ENCODE data around the gene ZBED1.
"Not testable (repeated sequence)": the region's sequence is repeated elsewhere in the genome, so short reads cannot be mapped to it uniquely, and the experiment has no call there.

ZBED1 gene

DNA sequence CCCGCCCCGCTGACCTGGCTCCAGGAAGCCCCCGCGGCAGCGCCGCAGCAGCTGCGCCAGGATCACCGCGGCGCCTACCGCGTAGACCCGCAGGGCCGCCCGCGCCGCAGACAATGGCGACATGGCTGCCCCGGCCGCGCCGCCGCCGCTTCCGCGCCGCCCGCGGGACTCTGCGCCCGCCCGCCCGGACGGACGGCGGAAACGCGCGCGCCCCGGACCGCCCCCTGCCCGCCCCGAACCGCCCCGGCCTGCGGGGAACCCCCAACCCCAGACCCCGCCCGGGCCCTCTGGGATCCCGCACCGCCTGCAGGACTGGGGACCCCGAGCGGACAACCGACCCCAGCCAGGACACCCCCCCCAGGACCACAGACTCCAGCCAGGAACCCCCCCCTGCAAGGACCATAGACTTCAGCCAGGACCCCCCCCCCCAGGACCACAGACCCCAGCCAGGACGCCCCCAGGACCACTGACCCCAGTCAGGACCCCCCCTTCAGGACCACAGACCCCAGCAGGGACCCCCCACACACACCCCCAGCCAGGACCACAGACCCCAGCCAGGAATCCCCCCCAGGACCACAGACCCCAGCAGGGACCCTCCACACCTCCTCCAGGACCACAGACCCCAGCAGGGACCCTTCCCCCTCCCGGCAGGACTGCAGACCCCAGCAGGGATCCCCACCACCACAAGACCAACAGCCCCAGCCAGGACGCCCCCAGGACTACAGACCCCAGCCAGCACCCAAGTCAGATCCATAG is at the start of gene ZBED1, which contains the start of gene DHRSX:
Gene ZBED1 (minus strand): TSS at position 174 of the 756 bp plus-strand sequence. CDS start 10,257 bp downstream, outside the sequence.
Gene DHRSX (minus strand): TSS at position 174 of the 756 bp plus-strand sequence. CDS start 51 bp downstream, at position 123.
- DNase-seq, result peak; percentile 70

DNA sequence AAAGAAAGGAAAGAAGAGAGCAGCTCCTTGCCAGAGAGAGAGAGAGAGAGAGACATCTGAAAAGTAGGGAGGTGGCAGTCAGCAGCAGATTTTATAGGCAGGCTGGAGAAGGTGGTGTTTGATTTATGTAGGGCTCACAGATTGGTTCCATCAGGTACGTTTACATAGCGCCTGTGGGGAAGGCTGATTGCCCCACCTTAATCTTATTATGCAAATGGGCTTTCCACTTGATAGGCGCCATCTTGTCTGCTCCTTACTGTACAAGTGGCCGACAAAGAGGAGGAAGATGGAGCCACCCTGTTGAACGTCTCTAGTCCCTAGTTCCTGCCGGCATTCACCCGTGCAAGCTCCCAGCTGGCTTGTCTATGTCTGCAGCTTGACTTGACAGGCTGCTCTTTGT is 49.1 kb upstream of the ZBED1 start:
- DNase-seq, result no peak

DNA sequence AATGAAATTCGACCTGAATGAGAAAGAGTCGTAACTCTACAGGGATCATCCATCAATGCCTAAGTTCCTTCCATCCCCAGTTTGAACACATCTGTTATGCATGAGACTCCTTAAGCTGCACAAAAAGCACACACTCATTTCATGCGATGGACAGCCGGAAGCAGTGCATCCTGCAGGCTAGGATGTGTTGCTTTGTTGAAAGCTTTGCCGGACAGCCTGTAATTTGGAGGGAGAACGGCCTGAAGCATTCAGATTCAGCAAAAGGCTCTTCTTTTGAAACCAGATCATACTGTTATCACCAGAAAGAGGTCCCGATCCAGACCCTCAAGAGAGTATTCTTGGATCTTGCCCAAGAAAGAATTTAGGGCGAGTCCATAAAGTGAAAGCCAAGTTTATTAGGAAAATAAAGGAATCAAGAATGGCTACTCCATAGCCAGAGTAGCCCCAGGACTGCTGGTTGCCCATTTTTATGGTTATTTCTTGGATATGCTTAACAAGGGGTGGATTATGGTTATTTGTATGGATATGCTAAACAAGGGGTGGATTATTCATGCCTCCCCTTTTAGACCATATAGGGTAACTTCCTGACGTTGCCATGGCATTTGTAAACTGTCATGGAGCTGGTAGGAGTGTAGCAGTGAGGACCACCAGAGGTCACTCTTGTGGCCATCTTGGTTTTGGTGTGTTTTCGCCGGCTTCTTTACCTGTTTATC is 48.1 kb upstream of the ZBED1 start:
- no peak for DNase-seq

DNA sequence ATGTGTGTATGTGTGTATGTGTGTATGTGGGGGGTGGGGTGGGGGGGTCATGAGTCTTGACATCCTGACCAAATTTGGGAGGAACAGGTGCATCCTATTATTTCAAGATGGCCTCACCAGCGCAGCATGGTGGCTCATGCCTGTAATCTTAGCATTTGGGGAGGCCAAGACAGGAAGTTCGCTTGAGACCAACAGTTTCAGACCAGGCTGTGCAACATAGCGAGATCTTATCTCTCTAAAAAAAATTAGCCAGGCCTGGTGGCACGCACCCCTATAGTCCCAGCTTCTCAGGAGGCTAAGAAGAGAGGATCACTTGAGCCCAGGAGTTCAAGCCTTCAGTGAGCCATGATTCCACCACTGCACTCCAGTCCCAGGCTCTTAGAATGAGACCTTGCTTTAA is 47.0 kb upstream of the ZBED1 start:
- DNase-seq, result no peak

DNA sequence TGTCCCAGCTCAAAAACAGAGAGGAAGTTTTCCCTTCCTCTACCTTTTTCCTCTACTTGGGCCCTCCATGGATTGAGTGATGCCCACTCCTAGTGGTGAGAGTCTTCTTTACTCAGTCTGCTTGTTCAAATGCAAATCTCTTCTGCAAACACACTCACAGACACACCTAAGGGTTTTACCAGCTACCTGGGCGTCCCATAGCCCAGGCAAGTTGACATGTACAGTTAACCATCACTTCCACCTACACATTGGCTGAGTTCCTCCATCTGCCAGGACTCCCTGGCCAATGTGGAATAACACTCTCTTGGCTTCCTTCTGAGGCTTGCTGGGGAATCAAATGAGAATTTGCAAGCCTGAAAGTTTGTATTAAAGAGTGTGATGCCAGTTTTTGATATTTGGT is 45.7 kb upstream of the ZBED1 start:
- no peak for DNase-seq

DNA sequence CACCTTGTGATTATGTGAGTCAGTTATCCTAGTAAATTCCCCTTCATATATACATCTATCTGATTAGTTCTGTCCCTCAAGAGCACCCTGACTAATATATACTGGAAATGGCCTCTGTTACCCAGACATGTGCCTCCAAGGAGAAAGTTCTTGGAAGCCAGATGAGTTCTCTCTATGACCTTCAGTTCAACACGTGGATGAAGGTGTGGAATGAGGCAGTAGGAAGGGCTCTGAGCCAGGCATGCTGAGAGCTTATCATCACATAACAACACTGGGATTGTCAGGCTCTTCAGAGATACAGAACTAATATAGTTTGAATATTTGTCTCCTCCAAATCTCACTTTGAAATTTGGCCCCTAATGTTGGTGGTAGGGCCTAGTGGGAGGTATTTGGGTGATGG is 44.4 kb upstream of the ZBED1 start:
- DNase-seq, result no peak

DNA sequence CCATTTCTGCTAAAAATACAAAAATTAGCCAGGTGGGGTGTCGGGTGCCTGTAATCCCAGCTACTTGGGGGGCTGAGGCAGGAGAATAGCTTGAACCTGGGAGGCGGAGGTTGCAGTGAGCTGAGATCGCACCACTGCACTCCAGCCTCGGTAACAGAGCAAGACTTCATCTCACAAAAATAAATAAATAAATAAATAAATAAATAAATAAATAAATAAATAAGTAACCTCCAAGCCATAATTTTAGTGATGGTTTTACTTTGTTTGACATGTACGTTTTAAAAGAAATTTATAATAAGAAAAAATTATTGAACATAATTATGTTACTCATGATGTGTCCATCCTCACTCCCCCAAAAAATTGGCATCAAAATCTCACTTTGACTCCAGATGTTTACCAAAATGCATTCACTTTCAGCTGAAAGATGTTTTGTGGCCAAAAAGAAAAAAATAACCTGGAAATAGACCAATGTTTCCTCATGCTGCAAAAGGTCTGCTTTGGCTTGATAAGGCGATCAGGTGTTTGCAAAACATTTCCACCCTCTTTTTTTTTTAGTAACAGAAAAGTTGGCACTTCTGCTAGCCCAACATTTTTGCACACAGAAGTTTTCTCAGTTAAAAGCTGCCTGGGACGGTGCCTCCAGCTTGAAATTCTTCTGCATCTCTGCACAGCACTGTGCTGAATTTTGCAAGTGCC is 42.2 kb upstream of the ZBED1 start:
- DNase-seq, result no peak

DNA sequence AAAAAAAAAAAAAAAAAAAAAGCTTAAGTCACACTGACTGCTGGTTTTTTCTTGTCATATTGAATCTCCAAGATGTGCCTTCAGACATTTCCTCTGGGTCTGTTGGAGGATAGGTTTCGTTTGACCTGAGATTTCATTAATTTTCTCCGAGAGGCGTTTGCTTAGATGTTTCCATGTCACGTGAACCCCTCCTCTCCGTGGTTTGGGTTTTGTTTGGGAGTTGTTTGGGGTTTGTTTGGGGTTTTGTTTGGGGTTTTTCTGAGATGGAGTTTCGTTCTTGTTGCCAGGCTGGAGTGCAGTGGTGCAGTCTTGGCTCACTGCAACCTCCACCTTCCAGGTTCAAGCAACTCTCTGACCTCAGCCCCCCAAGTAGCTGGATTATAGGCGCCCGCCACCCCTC is 40.8 kb upstream of the ZBED1 start:
- DNase-seq, result no peak

DNA sequence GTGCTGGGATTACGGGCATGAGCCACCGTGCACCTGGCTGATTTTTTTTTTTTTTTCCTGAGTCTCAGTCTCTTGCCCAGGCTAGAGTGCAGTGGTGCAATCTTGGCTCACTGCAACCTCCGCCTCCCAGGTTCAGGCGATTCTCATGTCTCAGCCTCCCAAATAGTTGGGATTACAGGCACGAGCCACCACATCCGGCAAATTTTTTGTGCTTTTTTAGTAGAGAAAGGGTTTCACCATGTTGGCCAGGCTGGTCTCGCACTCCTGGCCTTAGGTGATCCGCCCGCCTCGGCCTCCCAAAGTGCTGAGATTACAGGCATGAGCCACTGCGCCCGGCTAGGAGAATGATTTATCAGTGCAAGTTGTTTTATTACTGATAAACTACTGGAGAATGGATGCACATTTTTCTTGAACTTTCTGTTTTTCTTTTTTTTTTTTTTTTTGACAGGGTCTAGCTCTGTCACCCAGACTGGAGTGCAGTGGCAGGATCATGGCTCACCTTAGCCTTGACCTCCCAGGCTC is 39.7 kb upstream of the ZBED1 start:
- DNase-seq, result no peak

DNA sequence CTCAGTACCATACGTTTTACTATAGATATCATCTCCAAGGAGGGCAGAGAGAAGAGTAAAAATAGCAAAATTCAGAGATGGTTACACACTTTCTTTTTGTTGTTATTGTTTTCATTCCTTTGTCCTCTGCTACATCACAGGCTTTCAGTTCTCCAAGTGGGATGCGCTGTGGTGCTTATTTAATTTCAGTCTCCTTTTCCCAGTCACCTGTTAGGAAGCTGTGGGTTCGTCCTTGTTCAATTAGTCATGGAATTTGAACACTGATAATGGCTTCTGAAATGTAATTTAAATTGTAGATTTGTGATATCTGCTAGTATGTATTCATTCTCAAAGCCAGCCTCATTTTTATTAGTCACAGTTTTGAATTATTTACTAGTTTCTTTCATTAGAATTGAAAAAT is 38.8 kb upstream of the ZBED1 start:
- DNase-seq, result no peak

DNA sequence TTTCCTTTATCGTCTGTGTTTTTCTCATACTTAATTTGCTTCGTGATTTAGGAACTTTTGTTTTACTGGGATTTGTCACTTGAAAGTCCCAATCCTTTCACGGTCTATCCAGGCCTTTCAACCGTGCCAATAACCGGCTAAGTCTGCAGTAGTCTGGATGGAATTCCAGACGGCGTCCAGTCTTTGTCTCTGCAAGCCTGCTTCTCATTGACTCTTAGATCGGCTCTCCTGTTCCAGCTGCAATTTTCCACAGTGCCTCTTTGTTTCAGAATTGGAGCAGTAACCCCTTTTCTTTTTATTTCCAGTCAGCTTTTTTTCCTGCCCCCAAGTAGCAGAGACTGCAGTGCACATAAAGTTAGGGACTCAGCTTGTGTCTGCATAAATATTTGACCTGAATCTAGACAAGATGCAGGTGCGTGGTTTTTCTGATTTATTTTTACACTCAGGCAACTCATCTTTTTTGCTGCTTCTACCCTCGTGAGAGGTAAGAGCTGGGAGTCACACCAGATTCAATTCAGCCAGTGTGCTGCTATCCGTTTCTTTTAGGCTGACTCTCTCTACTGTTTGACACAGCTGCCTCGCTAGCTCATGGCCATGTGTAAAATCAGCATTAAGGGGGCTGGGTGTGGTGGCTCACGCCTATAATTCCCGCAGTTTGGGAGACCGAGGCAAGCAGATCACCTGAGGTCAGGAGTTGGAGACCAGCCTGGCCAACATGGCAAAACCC is 37.4 kb upstream of the ZBED1 start:
- DNase-seq, result no peak

DNA sequence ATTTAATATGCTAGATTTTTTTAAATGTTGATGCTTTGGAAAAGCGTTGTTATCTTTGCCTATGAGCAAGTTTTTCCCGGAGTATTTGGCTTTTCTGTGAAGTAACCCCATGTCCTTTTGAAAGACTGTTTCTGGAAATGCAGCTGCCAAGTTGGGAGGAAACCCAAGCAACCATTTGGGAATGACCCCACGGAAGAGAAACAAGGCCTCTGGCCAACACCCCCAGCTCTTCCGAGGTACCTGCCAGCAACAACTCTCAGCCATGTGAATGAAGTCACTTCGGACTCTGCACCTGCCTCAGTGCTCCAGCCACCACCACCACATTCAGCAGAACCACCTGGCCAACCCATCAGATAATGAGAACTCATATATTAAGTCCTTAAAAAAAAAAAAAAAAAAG is 36.2 kb upstream of the ZBED1 start:
- DNase-seq, result no peak

DNA sequence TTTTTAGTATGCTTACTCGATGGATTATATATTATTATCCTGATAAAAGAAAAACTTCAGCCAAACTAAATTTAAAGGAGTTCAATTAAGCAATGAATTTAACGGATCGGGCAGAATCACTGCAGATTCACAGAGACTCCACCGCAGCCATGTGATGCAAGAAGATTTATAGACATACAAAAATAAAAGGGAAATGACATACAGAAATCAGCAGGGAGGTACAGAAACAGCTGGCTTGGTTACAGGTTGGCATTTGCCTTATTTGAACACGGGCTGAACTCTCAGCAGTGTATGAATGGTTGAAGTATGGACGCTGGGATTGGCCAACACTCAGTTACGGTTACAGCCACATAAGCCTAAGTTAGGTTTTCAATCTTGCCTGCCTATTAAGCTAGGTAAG is 35.4 kb upstream of the ZBED1 start:
- no peak for DNase-seq

DNA sequence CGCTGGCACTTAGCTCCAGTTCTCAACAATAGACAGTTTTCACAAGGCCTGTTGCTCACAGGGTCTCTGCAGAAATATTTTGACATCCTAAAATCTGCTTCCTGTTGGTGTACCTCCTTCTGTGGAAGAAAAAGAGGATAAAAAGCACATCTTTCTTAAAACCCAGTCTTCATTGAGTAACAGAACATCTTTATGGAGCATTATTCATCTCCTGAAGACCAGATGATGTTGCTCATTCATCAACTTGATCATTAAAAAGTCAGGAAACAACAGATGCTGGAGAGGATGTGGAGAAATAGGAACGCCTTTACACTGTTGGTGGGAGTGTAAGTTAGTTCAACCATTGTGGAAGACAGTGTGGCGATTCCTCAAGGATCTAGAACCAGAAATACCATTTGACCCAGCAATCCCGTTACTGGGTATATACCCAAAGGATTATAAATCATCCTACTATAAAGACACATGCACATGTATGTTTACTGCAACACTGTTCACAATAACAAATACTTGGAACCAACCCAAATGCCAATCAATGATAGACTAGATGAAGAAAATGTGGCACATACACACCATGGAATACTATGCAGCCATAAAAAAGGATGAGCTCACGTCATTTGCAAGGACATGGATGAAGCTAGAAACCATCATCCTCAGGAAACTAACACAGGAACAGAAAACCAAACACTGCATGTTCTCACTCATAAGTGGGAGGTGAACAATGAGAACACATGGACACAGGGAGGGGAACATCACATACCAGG is 33.7 kb upstream of the ZBED1 start:
- not testable (repeated sequence) for DNase-seq

DNA sequence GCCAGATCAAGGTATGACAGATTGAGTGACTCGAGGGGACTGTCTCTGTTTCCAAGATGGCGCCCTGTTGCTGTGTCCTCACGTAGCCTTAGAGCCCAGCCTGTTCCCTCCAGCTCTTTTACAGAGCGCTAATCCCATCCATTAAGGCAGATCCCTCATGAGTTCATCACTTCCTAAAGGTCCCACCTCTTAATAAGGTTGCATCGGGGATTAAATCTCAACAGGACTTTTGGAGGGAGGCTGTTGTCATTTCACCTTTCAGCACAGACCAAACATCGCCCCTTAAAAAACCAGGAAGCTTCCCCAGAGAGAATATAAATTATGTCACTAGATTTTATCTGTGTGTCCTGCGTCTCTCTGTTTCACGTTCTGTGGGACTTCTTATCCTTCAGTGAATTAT is 32.6 kb upstream of the ZBED1 start:
- DNase-seq, result no peak

DNA sequence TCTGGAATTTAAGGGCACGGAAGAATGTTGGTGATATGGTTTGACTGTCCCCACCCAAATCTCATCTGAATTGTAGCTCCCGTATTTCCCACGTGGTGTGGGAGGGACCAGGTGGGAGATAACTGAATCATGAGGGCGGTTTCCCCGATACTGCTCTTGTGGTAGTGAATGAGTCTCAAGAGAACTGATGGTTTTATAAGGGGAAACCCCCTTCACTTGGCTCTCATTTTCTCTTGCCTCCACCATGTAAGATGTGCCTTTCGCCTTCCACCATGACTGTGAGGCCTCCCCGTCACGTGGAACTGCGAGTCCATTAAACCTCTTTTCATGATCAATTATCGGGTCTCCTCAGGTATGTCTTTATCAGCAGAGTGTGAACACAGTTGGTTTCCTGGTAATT is 25.6 kb upstream of the ZBED1 start:
- DNase-seq, result no peak

DNA sequence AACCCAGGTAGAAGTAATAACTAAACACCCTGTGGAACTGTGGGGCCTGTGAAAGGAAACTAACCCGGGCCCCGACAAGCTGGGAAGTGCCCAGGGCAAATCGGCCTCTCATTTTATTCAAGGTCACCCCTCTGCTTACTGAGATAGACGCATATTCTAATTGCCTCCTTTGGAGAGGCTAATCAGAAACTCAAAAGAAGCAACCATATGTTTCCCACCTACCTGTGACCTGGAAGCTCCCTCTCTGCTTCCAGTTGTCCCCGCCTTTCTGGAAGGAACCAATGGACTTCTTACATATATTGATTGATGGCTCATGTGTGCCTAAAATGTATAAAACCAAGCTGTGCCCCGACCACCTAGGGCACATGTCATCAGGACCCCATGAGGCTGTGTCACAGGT is 23.1 kb upstream of the ZBED1 start:
- DNase-seq, result no peak

DNA sequence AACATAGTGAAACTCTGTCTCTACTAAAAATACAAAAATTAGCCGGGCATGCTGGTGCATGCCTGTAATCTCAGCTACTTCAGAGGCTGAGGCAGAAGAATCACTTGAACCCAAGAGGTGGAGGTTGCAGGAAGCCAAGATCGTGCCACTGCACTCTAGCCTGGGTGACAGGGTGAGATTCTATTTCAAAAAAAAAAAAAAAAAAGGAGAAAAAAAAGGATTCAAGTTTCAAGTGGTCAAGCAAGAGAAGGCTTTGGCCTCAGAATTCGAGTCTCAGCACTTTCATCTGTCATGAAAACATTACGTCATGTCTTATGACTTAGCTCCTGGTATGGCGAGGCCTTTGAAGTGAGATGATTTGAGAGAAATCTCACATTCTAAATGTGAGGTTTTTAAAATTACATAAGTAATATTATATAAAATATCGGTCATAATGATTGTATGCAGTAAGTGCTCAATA is 21.2 kb upstream of the ZBED1 start:
- no peak for DNase-seq

DNA sequence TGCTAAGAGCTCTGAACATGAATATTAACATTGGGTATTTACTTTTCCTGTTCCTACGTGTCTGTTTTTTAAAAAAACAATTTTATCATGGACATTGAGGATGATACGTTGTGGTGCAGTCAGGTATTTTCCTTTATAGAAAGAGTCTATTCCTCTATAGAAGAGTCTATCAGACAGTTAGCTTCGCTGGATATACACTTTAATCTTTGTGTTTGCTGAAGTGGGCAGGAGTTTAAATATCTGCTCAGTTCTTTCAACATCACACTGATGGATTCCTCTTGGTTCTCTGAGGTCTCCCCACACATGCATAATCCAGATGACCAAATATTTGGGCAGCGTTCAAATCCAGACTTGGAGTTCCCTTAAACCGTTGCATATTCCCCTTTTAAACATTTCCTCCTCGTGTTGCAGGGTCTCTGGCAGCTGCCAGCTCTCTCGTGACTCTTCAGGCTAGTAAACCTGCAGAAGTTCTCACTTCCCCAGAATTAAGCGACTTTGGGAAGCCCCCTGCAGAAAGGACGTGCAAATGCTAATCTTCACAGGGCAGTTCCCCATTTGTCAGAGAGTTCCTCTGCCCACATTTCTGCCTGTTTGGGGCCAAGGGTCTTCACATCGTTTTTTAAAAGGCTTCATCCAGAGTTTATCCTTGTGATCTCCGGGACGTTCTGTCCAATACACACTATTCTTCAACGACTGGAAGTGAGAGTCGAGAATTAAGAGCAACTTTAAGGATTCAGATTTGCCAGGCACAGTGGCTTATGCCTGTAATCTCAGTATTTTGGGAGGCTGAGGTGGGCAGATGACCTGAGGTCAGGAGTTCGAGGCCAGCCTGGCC is 20.5 kb upstream of the ZBED1 start:
- no peak for DNase-seq

DNA sequence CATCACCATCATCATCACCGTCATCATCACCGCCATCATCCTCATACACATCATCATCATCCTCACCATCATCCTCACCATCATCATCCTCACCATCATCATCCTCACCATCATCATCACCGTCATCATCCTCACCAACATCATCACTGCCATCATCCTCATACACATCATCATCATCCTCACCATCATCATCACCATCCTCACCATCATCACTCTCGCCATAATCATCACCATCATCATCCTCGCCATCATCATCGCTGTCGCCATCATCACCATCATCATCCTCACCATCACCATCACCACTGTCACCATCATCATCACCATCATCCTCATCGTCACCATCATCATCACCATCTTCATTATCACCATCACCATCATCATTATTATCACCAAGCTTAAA is 19.8 kb upstream of the ZBED1 start:
- DNase-seq, result no peak

DNA sequence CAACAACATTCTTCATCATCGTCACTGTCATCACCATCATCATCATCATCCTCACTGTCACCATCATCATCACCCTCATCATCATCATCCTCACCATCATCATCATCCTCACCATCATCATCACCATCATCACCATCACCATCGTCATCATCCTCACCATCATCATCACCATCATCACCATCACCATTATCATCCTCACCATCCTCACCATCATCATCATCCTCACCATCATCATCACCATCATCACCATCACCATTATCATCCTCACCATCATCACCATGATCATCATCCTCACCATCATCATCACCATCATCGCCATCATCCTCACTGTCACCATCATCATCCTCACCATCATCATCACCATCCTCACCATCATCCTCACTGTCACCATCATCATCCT is 18.9 kb upstream of the ZBED1 start:
- not testable (repeated sequence) for DNase-seq

Measured in stimulated activated CD8-positive, alpha-beta memory T cell treated with anti-CD3 and anti-CD28 coated beads, Interleukin-4, amount 100 ng/mL, for 48 hours (primary cell).